RKO (cell line): ENCODE measurements around the gene MISP3.

Experiments
- DNase-seq: peaks from one replicate; pipeline ENCODE4 v3.0.0-alpha.2; 2016; ENCODE audit warnings: low spot score

MISP3 gene

GRCh38 chr19:14053500-14053899 is 19.1 kb upstream of the MISP3 start:
- no peak for DNase-seq

- DNase-seq: no peak
Observed at GRCh38 chr19:14054099-14054498, 18.5 kb upstream of the MISP3 start.

GRCh38 chr19:14054721-14055120 is 17.9 kb upstream of the MISP3 start:
- DNase-seq: no peak

- no peak for DNase-seq
Observed at GRCh38 chr19:14055396-14055795, 17.2 kb upstream of the MISP3 start.

- DNase-seq: no peak
Observed at GRCh38 chr19:14056069-14056666, 16.4 kb upstream of the MISP3 start.

- no peak for DNase-seq
Observed at GRCh38 chr19:14056741-14057356, 15.7 kb upstream of the MISP3 start.

GRCh38 chr19:14058182-14059092 is 14.1 kb upstream of the MISP3 start:
- no peak for DNase-seq

- DNase-seq: no peak
Observed at GRCh38 chr19:14059093-14059480, 13.5 kb upstream of the MISP3 start.

GRCh38 chr19:14059652-14060155 is 12.9 kb upstream of the MISP3 start:
- no peak for DNase-seq

GRCh38 chr19:14061081-14061749 is 11.4 kb upstream of the MISP3 start:
- no peak for DNase-seq

- no peak for DNase-seq
Observed at GRCh38 chr19:14061751-14062557, 10.6 kb upstream of the MISP3 start, which contains the start of gene PALM3. Gene PALM3 (minus strand): TSS chr19:14062076. CDS start chr19:14061980, 96 bp downstream.

GRCh38 chr19:14062558-14062855 is 10.1 kb upstream of the MISP3 start:
- DNase-seq: no peak

- no peak for DNase-seq
Observed at GRCh38 chr19:14063105-14063504, 9.5 kb upstream of the MISP3 start.

- no peak for DNase-seq
Observed at GRCh38 chr19:14066134-14066533, 6.5 kb upstream of the MISP3 start.

GRCh38 chr19:14070268-14071050 is 2.1 kb upstream of the MISP3 start:
- no peak for DNase-seq

- peak; percentile 88 for DNase-seq
Observed at GRCh38 chr19:14073261-14073924, 807 bp downstream of the MISP3 start.

GRCh38 chr19:14073925-14074838 is 1.6 kb downstream of the MISP3 start:
- DNase-seq: peak; percentile 48

GRCh38 chr19:14078411-14078810 is 5.8 kb downstream of the MISP3 start:
- no peak for DNase-seq
